HG03196 (cell line): ENCODE data around the gene ATRX.
A peak's percentile ranks its signal among the peaks of the same experiment; 100 is the strongest.
"Not testable (repeated sequence)": the region's sequence is repeated elsewhere in the genome, so short reads cannot be mapped to it uniquely, and the experiment has no call there.

ENCODE experiments used
- ATAC-seq: cut with Tn5 transposase; IDR thresholded peaks from one replicate; pipeline ENCODE4 v1.9.1; 2021; ENCODE audit not compliant: unreplicated experiment

Gene ATRX

DNA sequence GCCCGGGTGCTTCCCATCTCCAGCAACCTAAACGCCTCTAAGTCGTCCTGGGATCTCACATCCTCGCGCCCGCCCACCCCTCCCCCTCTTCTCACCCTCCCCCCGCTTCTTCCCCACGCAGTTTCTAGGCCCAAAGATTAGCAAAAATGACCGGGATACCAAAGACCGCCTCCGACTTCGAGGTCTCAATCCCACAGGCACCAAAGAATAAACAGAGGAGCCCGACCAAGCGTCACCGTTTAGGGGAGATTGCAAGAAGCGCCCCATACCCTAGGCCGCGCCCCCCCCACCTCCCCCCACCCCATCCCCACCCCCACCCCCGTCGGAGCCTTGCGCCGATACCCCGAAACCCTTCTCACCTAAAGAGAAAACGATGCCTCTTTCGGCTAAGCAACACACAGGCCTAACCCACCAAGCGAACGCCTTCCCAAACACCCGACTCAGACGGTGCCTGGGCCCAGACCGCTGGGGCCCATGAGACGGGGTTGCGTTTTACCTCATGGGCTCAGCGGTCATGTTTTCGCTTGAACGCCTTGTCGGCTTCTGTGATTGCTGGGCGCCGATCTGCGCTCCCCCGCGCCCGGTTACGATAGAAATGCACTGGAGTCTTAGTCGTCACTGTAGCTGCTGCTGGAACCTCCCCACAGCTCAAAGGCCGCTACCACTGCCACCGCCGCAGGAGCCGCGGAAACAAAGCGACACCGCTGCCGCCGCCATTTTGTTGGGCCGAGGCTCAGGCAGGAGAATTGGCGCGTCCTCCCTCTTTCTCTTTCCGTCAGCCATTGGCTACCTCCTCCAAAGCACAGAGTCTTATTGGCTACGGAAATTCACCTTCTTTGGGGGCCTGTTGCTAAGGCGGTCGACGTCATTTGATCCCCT lies at the start of gene ATRX:
TSS of gene ATRX (minus strand) at position 731 of the 879 bp plus-strand sequence. CDS start at position 516, 215 bp downstream.
- peak; percentile 90 for ATAC-seq

- not testable (repeated sequence) for ATAC-seq
Measured at GRCh38 chrX:77831544-77831943, 45.5 kb upstream of the ATRX start.

- not testable (repeated sequence) for ATAC-seq
Measured at GRCh38 chrX:77821989-77822388, 36.0 kb upstream of the ATRX start.

- ATAC-seq, result no peak
Measured at GRCh38 chrX:77820091-77820727, 34.2 kb upstream of the ATRX start.

DNA sequence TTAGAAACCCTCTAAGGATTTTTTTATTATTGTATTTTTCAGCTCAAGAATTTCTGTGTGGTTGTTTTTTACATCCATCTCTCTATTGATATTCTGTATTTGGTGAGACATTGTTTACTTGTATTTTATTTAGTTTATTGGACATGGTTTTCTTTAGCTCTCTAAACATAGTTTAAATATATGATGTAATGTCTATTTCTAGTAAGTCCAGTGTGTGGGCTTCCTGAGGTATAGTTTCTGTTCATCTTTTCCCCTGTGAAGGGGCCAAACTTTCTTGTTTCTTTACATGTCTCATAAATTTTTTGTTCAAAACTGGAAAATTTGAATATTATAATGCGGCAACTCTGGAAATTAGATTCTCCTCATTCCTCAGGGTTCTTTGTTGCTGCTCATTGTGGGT lies 28.2 kb upstream of the ATRX start:
- ATAC-seq, result no peak

DNA sequence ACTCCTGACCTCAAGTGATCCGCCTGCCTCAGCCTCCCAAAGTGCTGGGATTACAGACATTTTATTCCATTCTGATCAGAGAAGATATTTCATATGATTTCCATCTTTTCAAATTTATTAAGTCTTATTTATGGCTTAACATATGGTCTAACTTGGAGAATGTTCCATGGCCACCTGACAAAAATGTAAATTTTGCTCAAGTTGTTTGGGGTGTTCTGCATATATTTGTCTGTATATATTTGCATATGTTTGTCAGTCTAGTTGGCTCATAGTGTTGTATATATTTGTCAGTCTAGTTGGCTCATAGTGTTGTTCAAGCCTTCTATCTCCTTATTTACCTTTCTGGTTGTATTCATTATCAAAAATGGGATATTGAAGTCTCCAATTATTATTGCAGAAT lies 16.2 kb upstream of the ATRX start:
- no peak for ATAC-seq

GRCh38 chrX:77795124-77795523 lies 9.1 kb upstream of the ATRX start:
- no peak for ATAC-seq

DNA sequence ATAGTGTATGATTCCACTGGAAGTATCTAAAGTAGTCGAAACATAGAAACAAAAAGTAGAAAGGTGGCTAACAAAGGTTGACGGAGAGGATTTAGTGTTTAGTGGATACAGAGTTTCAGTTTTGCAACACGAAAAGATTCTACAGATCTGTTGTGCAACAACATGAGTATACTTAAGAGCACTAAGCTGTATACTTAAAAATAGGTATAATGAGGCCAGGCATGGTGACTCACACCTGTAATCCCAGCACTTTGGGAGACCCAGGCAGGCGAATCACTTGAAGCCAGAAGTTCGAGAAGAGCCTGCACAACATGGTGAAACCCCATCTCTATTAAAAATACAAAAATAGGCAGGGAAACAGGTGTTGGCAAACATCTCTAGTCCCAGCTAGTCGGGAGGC lies 7.9 kb upstream of the ATRX start:
- no peak for ATAC-seq

- ATAC-seq, result no peak
Measured at GRCh38 chrX:77788050-77788449, 2.0 kb upstream of the ATRX start.

- ATAC-seq, result peak; percentile 22
Measured at GRCh38 chrX:77786365-77786680, 307 bp upstream of the ATRX start.

GRCh38 chrX:77779695-77780094 lies 6.3 kb downstream of the ATRX start:
- no peak for ATAC-seq

DNA sequence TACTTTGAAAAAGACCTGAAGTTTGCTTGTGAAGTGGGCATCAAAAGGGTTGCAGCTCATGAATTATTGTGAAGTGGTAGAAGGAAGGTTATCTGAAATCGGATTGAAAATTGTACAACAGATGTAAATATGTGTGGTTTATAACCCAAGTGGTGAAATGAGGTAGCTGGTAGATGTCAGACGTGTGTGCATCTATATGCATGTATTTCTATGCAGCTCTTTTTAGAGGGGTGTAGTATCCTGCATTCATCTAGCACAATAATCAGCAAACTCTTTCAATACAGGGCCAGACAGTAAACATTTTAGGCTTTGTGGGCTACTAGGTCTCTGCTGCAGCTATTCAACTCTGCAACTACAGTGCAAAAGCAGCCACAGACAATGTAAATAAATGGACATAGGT lies 9.4 kb downstream of the ATRX start:
- ATAC-seq, result no peak

DNA sequence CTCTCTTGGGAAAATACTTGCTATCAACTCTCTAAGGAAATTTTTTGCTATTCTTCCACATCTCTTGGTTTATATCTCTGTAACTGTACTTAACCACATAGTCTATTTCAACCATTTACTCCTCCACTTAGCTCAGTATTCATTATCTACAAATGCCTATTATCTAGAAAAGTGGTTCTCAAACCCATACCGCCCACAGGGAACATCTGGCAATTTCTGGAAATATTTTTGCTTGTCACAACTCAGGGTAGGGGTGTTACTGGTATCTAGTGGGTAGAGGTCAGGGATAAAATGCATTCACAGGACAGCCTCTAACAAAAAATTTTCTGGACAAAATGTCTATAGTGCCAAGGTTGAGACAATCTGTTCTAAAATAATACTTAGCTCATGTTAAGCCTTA lies 14.4 kb downstream of the ATRX start:
- no peak for ATAC-seq

GRCh38 chrX:77768787-77769186 lies 17.2 kb downstream of the ATRX start:
- ATAC-seq, result no peak

- ATAC-seq, result not testable (repeated sequence)
Measured at GRCh38 chrX:77766212-77766611, 19.8 kb downstream of the ATRX start.

DNA sequence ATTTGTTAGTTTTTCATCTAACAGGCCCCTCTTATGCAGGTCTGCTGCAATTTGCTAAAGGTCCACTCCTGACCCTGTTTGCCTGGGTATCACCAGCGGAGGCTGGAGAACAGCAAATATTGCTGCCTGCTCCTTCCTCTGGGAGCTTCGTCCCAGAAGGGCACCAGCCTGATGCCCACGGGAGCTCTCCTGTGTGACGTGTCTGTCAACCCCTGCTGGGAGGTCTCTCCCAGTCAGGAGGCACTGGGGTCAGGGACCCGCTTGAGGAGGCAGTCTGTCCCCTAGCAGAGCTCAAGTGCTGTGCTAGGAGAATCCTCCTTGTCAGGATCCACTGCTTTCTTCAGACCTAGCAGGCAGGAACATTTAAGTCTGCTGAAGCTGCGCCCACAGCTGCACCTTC lies 30.5 kb downstream of the ATRX start:
- no peak for ATAC-seq

GRCh38 chrX:77753942-77754341 lies 32.1 kb downstream of the ATRX start:
- not testable (repeated sequence) for ATAC-seq

- no peak for ATAC-seq
Measured at GRCh38 chrX:77749695-77750094, 36.3 kb downstream of the ATRX start.

GRCh38 chrX:77743720-77744119 lies 42.3 kb downstream of the ATRX start:
- ATAC-seq, result no peak

DNA sequence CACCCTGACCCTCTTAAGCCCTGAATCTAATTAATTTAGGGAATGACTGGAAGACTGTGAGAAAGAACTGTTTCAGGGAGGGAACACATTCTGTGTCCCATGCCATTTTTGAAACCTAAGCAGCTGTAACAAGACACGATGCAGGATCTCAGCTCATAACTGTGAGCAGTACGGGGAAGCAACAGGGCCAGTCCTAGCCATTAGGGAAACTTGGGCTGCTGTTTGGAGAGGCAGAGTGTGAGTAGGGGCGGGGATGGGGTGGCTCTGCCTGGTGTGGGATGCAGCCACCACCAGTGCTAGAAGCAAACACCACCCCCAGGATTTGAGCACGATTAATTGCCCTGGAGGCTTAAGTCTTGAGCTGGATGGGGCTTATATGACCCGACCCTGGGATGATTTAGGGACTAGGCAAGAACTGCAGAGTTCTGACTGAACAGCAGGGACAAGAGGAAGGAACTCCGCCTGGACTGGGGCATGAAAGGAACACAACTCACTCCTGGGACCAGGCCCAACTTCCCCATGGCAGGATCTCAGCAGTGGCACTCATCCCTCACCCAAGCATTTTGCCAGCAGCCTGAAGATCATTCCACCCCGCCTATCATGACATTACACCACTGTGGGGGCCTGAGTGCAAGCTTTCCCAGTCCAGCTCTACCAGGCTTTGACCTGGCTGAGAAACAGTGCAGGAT lies 43.1 kb downstream of the ATRX start:
- ATAC-seq, result no peak

- ATAC-seq, result no peak
Measured at GRCh38 chrX:77740376-77740905, 45.6 kb downstream of the ATRX start.

DNA sequence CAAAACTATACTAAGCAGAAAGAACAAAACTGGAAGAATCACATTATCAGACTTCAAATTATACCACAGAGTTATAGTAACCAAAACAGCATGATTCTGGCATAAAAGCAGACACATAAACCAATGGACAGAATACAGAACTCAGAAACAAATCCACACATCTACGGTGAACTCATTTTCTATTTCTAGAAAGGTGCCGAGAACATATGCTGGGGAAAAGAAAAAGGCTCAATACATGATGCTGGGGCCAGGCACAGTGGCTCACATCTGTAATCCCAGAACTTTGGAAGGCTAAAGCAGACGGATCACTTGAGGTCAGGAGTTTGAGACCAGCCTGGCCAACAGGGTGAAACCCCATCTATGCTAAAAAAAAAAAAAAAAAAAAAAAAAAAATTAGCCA lies 52.7 kb downstream of the ATRX start:
- no peak for ATAC-seq
